Mesenchymal stem cell (in vitro differentiated cells and primary cell): ENCODE measurements around the gene PCARE.

ENCODE experiments used
- DNase-seq: peaks from one replicate; pipeline ENCODE4 v3.0.0-alpha.2; 2013
- H2AFZ ChIP-seq: one replicate; pipeline ENCODE4 v1.6.1; 2013; ENCODE audit warnings: low read depth, mild to moderate bottlenecking, control low read depth, inconsistent platforms, low read length, moderate library complexity
- H2AK5ac ChIP-seq: 2 replicates; pipeline ENCODE4 v1.6.1; 2013; ENCODE audit warnings: low read length, moderate library complexity, mild to moderate bottlenecking, inconsistent platforms; ENCODE audit not compliant: severe bottlenecking
- H2BK120ac ChIP-seq: one replicate; pipeline ENCODE4 v1.6.1; 2013; ENCODE audit warnings: low read depth, mild to moderate bottlenecking, inconsistent platforms, low read length, moderate library complexity
- H2BK12ac ChIP-seq, 2 experiments: one replicate each; pipeline ENCODE4 v1.6.1; 2013; ENCODE audit warnings: inconsistent platforms in 2 of 2, low read length in 2 of 2, mild to moderate bottlenecking in 2 of 2, moderate library complexity in 2 of 2, control low read depth in 1 of 2
- H2BK15ac ChIP-seq: one replicate; pipeline ENCODE4 v1.6.1; 2013; ENCODE audit warnings: mild to moderate bottlenecking, low read depth, inconsistent platforms; ENCODE audit not compliant: poor library complexity, severe bottlenecking
- H2BK5ac ChIP-seq: 2 replicates; pipeline ENCODE4 v1.6.1; 2013; ENCODE audit warnings: low read depth, mild to moderate bottlenecking, low read length, control low read depth, inconsistent platforms; ENCODE audit not compliant: poor library complexity, severe bottlenecking
- H3K14ac ChIP-seq, 2 experiments: one replicate each; pipeline ENCODE4 v1.6.1; 2013; ENCODE audit warnings: inconsistent platforms in 2 of 2, low read length in 2 of 2, control low read depth in 1 of 2, mild to moderate bottlenecking in 1 of 2, moderate library complexity in 1 of 2
- H3K18ac ChIP-seq, 2 experiments: one replicate each; pipeline ENCODE4 v1.6.1; 2013; ENCODE audit warnings: inconsistent platforms in 2 of 2, low read length in 2 of 2, control low read depth in 1 of 2, low read depth in 1 of 2, mild to moderate bottlenecking in 1 of 2
- H3K23ac ChIP-seq, 2 experiments: one replicate each; pipeline ENCODE4 v1.6.1; 2013; ENCODE audit warnings: inconsistent platforms in 2 of 2, low read length in 2 of 2, mild to moderate bottlenecking in 2 of 2, moderate library complexity in 2 of 2, control low read depth in 1 of 2
- H3K27ac ChIP-seq: 2 replicates; pipeline ENCODE4 v1.5.1; 2013; ENCODE audit warnings: mild to moderate bottlenecking, moderate library complexity, low read length, control low read depth, inconsistent platforms; ENCODE audit not compliant: poor library complexity, severe bottlenecking
- H3K27me3 ChIP-seq, 2 experiments: 2 replicates each; pipeline versions ENCODE4 v1.6.1 to v1.7.0; 2013; ENCODE audit warnings: low read length in 2 of 2, mild to moderate bottlenecking in 2 of 2, moderate library complexity in 2 of 2, control low read depth in 1 of 2, inconsistent platforms in 1 of 2; ENCODE audit not compliant: control insufficient read depth in 1 of 2, insufficient read depth in 1 of 2
- H3K36me3 ChIP-seq, 2 experiments: 2 replicates each; pipeline versions ENCODE4 v1.6.1 to v1.7.0; 2013; ENCODE audit warnings: low read length in 2 of 2, control low read depth in 1 of 2, inconsistent platforms in 1 of 2, low read depth in 1 of 2, mild to moderate bottlenecking in 1 of 2; ENCODE audit not compliant: insufficient read depth in 2 of 2, control insufficient read depth in 1 of 2
- H3K4ac ChIP-seq, 2 experiments: one replicate each; pipeline ENCODE4 v1.6.1; 2013; ENCODE audit warnings: inconsistent platforms in 2 of 2, low read length in 2 of 2, mild to moderate bottlenecking in 2 of 2, moderate library complexity in 2 of 2, control low read depth in 1 of 2, low read depth in 1 of 2
- H3K4me1 ChIP-seq: 2 replicates; pipeline ENCODE4 v1.6.1; 2013; ENCODE audit warnings: low read depth, low read length, control low read depth; ENCODE audit not compliant: control insufficient read depth, insufficient read depth
- H3K4me2 ChIP-seq: 2 replicates; pipeline ENCODE4 v1.6.1; 2013; ENCODE audit warnings: low read length, mild to moderate bottlenecking, inconsistent platforms; ENCODE audit not compliant: poor library complexity, severe bottlenecking
- H3K4me3 ChIP-seq, 2 experiments: 2 replicates each; pipeline versions ENCODE4 v1.5.1 to v1.7.0; 2013; ENCODE audit warnings: low read length in 2 of 2, mild to moderate bottlenecking in 2 of 2, control low read depth in 1 of 2, low read depth in 1 of 2; ENCODE audit not compliant: insufficient read depth in 1 of 2
- H3K79me1 ChIP-seq: replicated peaks from 2 replicates; pipeline ENCODE4 v1.6.1; 2013; ENCODE audit warnings: mild to moderate bottlenecking, control low read depth, low read length, inconsistent platforms; ENCODE audit not compliant: poor library complexity, severe bottlenecking
- H3K9ac ChIP-seq: 2 replicates; pipeline ENCODE4 v1.7.0; 2013; ENCODE audit warnings: mild to moderate bottlenecking, low read length, moderate library complexity
- H3K9me3 ChIP-seq: 2 replicates; pipeline ENCODE4 v1.7.0; 2013; ENCODE audit warnings: mild to moderate bottlenecking, low read length; ENCODE audit not compliant: control insufficient read depth
- H4K8ac ChIP-seq: one replicate; pipeline ENCODE4 v1.6.1; 2013; ENCODE audit warnings: inconsistent platforms, mild to moderate bottlenecking, low read length, moderate library complexity
- H4K91ac ChIP-seq: one replicate; pipeline ENCODE4 v1.6.1; 2013; ENCODE audit warnings: mild to moderate bottlenecking, low read length, inconsistent platforms
- WGBS: methylation state at CpG from one replicate; pipeline ENCODE4 v1.1.7; 2013; ENCODE audit warnings: mixed read lengths; 5-methylcytosine and 5-hydroxymethylcytosine counted together

Gene PCARE

GRCh38 chr2:29075894-29076705, 1.8 kb upstream of the PCARE start:
- peaks cover 9% of the 10 kb centered on the region for H3K9me3 ChIP-seq

GRCh38 chr2:29073933-29074332, 390 bp downstream of the PCARE start:
- Histone ChIP-seq H2BK15ac (no peak overlapping the region), H3K4me1 (no peaks in the 10 kb centered on the region), H2AK5ac (no peak overlapping the region), H3K79me1 (no peaks in the 10 kb centered on the region), H3K23ac (no peak overlapping the region), H3K9ac (no peak overlapping the region), H3K4me3 (no peak overlapping the region), H2BK120ac (no peak overlapping the region), H3K27ac (no peak overlapping the region), H2BK12ac (no peak overlapping the region), H4K91ac (no peak overlapping the region), H3K4ac (no peak overlapping the region), H3K27me3 (peaks cover 4 to 19% of the 10 kb centered on the region in 2 experiments), H3K18ac (no peak overlapping the region), H3K4me2 (no peak overlapping the region), H2AFZ (no peak overlapping the region), H3K36me3 (no peaks in the 10 kb centered on the region), H3K14ac (no peak overlapping the region), H3K9me3 (no peaks in the 10 kb centered on the region), H4K8ac (no peak overlapping the region), H2BK5ac (no peak overlapping the region)
- WGBS, result 88% methylated on average over 4 of the region's 4 CpGs
- DNase-seq, result no peak

More at GRCh38 chr2:29075894-29076705, 1.8 kb upstream of the PCARE start:
- H3K14ac ChIP-seq, result no peak overlapping the region
- H3K4me3 ChIP-seq, result no peak overlapping the region
- H4K8ac ChIP-seq, result no peak overlapping the region
- no peak overlapping the region for H2BK120ac ChIP-seq
- no peak overlapping the region for H2BK5ac ChIP-seq
- H3K4ac ChIP-seq, result no peak overlapping the region
- DNase-seq, result no peak
- no peak overlapping the region for H2AFZ ChIP-seq
- no peak overlapping the region for H3K27ac ChIP-seq
- H2BK15ac ChIP-seq, result no peak overlapping the region
- no peak overlapping the region for H3K23ac ChIP-seq
- H3K4me1 ChIP-seq, result peaks cover 2% of the 10 kb centered on the region
- no peak overlapping the region for H3K4me2 ChIP-seq
- H3K9ac ChIP-seq, result no peak overlapping the region
- H3K79me1 ChIP-seq, result no peaks in the 10 kb centered on the region
- H3K36me3 ChIP-seq, result no peaks in the 10 kb centered on the region
- no peak overlapping the region for H4K91ac ChIP-seq
- H3K18ac ChIP-seq, result no peak overlapping the region
- H2BK12ac ChIP-seq, result no peak overlapping the region
- no peak overlapping the region for H2AK5ac ChIP-seq
- peaks cover 4 to 19% of the 10 kb centered on the region in 2 experiments for H3K27me3 ChIP-seq
- 80% methylated on average over 13 of the region's 14 CpGs for WGBS

GRCh38 chr2:29072971-29073725, 1.2 kb downstream of the PCARE start:
- H3K18ac ChIP-seq, result no peak overlapping the region
- H4K8ac ChIP-seq, result no peak overlapping the region
- no peak overlapping the region for H2BK15ac ChIP-seq
- no peak overlapping the region for H2AFZ ChIP-seq
- no peak overlapping the region for H2BK120ac ChIP-seq
- H2AK5ac ChIP-seq, result no peak overlapping the region
- H3K27ac ChIP-seq, result no peak overlapping the region
- H3K36me3 ChIP-seq, result no peaks in the 10 kb centered on the region
- DNase-seq, result no peak
- no peak overlapping the region for H2BK12ac ChIP-seq
- H4K91ac ChIP-seq, result no peak overlapping the region
- WGBS, result 87% methylated on average over 12 of the region's 12 CpGs
- H3K4me3 ChIP-seq, result no peak overlapping the region
- no peaks in the 10 kb centered on the region for H3K9me3 ChIP-seq
- H3K4me1 ChIP-seq, result no peaks in the 10 kb centered on the region
- H3K23ac ChIP-seq, result no peak overlapping the region
- H3K14ac ChIP-seq, result peak overlapping the region in 1 of 2 experiments; percentile 62
- no peak overlapping the region for H3K4me2 ChIP-seq
- no peaks in the 10 kb centered on the region for H3K79me1 ChIP-seq
- no peak overlapping the region for H3K4ac ChIP-seq
- H2BK5ac ChIP-seq, result no peak overlapping the region
- H3K27me3 ChIP-seq, result peaks cover 4 to 19% of the 10 kb centered on the region in 2 experiments
- no peak overlapping the region for H3K9ac ChIP-seq

GRCh38 chr2:29072251-29072650, 2.1 kb downstream of the PCARE start:
- WGBS, result 93% methylated on average over 8 of the region's 8 CpGs
- no peak for DNase-seq
- H3K36me3 ChIP-seq, result no peaks in the 10 kb centered on the region
- no peak overlapping the region for H4K91ac ChIP-seq
- no peak overlapping the region for H4K8ac ChIP-seq
- no peak overlapping the region for H2AFZ ChIP-seq
- no peak overlapping the region for H3K23ac ChIP-seq
- no peak overlapping the region for H2BK15ac ChIP-seq
- H3K27ac ChIP-seq, result no peak overlapping the region
- H3K18ac ChIP-seq, result no peak overlapping the region
- no peaks in the 10 kb centered on the region for H3K9me3 ChIP-seq
- no peak overlapping the region for H3K9ac ChIP-seq
- H3K79me1 ChIP-seq, result no peaks in the 10 kb centered on the region
- no peak overlapping the region for H3K14ac ChIP-seq
- no peak overlapping the region for H2BK120ac ChIP-seq
- H3K4ac ChIP-seq, result no peak overlapping the region
- H3K27me3 ChIP-seq, result peaks cover 4 to 19% of the 10 kb centered on the region in 2 experiments
- H3K4me3 ChIP-seq, result no peak overlapping the region
- no peaks in the 10 kb centered on the region for H3K4me1 ChIP-seq
- H2AK5ac ChIP-seq, result no peak overlapping the region
- no peak overlapping the region for H3K4me2 ChIP-seq
- H2BK5ac ChIP-seq, result no peak overlapping the region
- no peak overlapping the region for H2BK12ac ChIP-seq
